WI38 (cell line): Measurements from ENCODE around the gene CTBP1.

Source experiments
- H3K4me3 ChIP-seq: 2 replicates; pipeline ENCODE4 v1.5.1; 2011; ENCODE audit warnings: low read depth, mild to moderate bottlenecking, control low read depth, low read length
- CTCF ChIP-seq: IDR thresholded peaks from 2 replicates; pipeline ENCODE4 v1.5.1; 2012; ENCODE audit warnings: low read depth, mild to moderate bottlenecking, control low read depth, low read length

Gene CTBP1

GRCh38 chr4:1219566-1219950 lies 29.4 kb downstream of the CTBP1 start:
- TF ChIP-seq CTCF: no peak
- H3K4me3 ChIP-seq: no peak overlapping the region

GRCh38 chr4:1218634-1219565 lies 30.0 kb downstream of the CTBP1 start:
- no peak for TF ChIP-seq CTCF
- no peak overlapping the region for H3K4me3 ChIP-seq

- H3K4me3 ChIP-seq: no peak overlapping the region
- TF ChIP-seq CTCF: no peak
Measured at GRCh38 chr4:1217366-1217765, 31.6 kb downstream of the CTBP1 start.

- TF ChIP-seq CTCF: no peak
- no peak overlapping the region for H3K4me3 ChIP-seq
Measured at GRCh38 chr4:1216869-1217294, 32.0 kb downstream of the CTBP1 start.

GRCh38 chr4:1216076-1216614 lies 32.8 kb downstream of the CTBP1 start:
- H3K4me3 ChIP-seq: no peak overlapping the region
- no peak for TF ChIP-seq CTCF

GRCh38 chr4:1215141-1216075 lies 33.5 kb downstream of the CTBP1 start:
- H3K4me3 ChIP-seq: no peak overlapping the region
- no peak for TF ChIP-seq CTCF
